Osteocyte (in vitro differentiated cells): ENCODE measurements around the gene CHDH. TPM values are rescaled to one million over a fixed set of nuclear protein-coding genes. Genes with fewer than 3 reads are reported as not detected.

Experiments
- DNase-seq: peaks from one replicate; pipeline ENCODE4 v3.0.0; 2021; ENCODE audit warnings: mixed read lengths; ENCODE audit not compliant: unreplicated experiment; ENCODE audit errors: extremely low spot score
- H3K27ac Mint-ChIP-seq: one replicate; pipeline ENCODE4 v1.8.0; 2021; ENCODE audit warnings: mild to moderate bottlenecking, mixed read lengths; ENCODE audit not compliant: unreplicated experiment
- H3K27me3 Mint-ChIP-seq: one replicate; pipeline ENCODE4 v1.8.0; 2021; ENCODE audit warnings: mixed read lengths; ENCODE audit not compliant: unreplicated experiment
- H3K36me3 Mint-ChIP-seq: one replicate; pipeline ENCODE4 v1.8.0; 2021; ENCODE audit warnings: mixed read lengths; ENCODE audit not compliant: unreplicated experiment
- H3K4me1 Mint-ChIP-seq: one replicate; pipeline ENCODE4 v1.8.0; 2021; ENCODE audit warnings: mixed read lengths; ENCODE audit not compliant: unreplicated experiment
- H3K4me3 Mint-ChIP-seq: one replicate; pipeline ENCODE4 v1.8.0; 2021; ENCODE audit warnings: mild to moderate bottlenecking, moderate library complexity, mixed read lengths; ENCODE audit not compliant: unreplicated experiment
- H3K9me3 Mint-ChIP-seq: one replicate; pipeline ENCODE4 v1.8.0; 2021; ENCODE audit warnings: mixed read lengths; ENCODE audit not compliant: unreplicated experiment
- CTCF ChIP-seq: fragments of 200-600 bp; sonication (generic); IDR thresholded peaks from 2 replicates; pipeline ENCODE4 v1.5.0; 2021; ENCODE audit warnings: antibody characterized with exemption, mild to moderate bottlenecking, moderate library complexity
- total RNA-seq: library from RNA; stranded (reverse); gene quantifications from 2 replicates; pipeline ENCODE4 v1.2.1, GENCODE V29; 2021

Gene CHDH
- total RNA-seq, 1 donor from 2014 or later, result 0.86 TPM

- Mint-ChIP-seq H3K4me3 (peak overlapping the region; percentile 76), H3K36me3 (no peaks in the 10 kb centered on the region), H3K4me1 (peaks cover 5% of the 10 kb centered on the region), H3K27ac (no peak overlapping the region), H3K27me3 (peaks cover 20% of the 10 kb centered on the region), H3K9me3 (no peaks in the 10 kb centered on the region)
- no peak for TF ChIP-seq CTCF
- no peak for DNase-seq
Observed at GRCh38 chr3:53844262-53845102, 1.7 kb downstream of the CHDH start.

GRCh38 chr3:53843195-53844177 is 2.7 kb downstream of the CHDH start:
- DNase-seq, result no peak
- no peak overlapping the region for H3K4me3 Mint-ChIP-seq
- H3K27me3 Mint-ChIP-seq, result peaks cover 15% of the 10 kb centered on the region
- no peak overlapping the region for H3K27ac Mint-ChIP-seq
- no peaks in the 10 kb centered on the region for H3K9me3 Mint-ChIP-seq
- peaks cover 5% of the 10 kb centered on the region for H3K4me1 Mint-ChIP-seq
- TF ChIP-seq CTCF, result no peak
- no peaks in the 10 kb centered on the region for H3K36me3 Mint-ChIP-seq

GRCh38 chr3:53842436-53843194 is 3.6 kb downstream of the CHDH start:
- no peak for DNase-seq

GRCh38 chr3:53841296-53841695 is 4.9 kb downstream of the CHDH start:
- no peak for DNase-seq
- Mint-ChIP-seq H3K4me3 (no peak overlapping the region), H3K27me3 (peaks cover 2% of the 10 kb centered on the region), H3K9me3 (no peaks in the 10 kb centered on the region), H3K36me3 (no peaks in the 10 kb centered on the region), H3K27ac (no peak overlapping the region), H3K4me1 (peaks cover 2% of the 10 kb centered on the region)
- TF ChIP-seq CTCF, result no peak

More at GRCh38 chr3:53842436-53843194, 3.6 kb downstream of the CHDH start:
- no peak overlapping the region for H3K4me3 Mint-ChIP-seq
- no peak overlapping the region for H3K27ac Mint-ChIP-seq
- peaks cover 13% of the 10 kb centered on the region for H3K27me3 Mint-ChIP-seq
- no peaks in the 10 kb centered on the region for H3K36me3 Mint-ChIP-seq
- peaks cover 5% of the 10 kb centered on the region for H3K4me1 Mint-ChIP-seq
- TF ChIP-seq CTCF, result no peak
- no peaks in the 10 kb centered on the region for H3K9me3 Mint-ChIP-seq
